ENCODE data around the gene COL23A1. TPM values are rescaled to one million over a fixed set of nuclear protein-coding genes. Genes with fewer than 3 reads are reported as not detected.

COL23A1 gene
- total and polyA plus RNA-seq, 2 experiments from 2014 or later: 4.8 to 8.2 TPM

DNA sequence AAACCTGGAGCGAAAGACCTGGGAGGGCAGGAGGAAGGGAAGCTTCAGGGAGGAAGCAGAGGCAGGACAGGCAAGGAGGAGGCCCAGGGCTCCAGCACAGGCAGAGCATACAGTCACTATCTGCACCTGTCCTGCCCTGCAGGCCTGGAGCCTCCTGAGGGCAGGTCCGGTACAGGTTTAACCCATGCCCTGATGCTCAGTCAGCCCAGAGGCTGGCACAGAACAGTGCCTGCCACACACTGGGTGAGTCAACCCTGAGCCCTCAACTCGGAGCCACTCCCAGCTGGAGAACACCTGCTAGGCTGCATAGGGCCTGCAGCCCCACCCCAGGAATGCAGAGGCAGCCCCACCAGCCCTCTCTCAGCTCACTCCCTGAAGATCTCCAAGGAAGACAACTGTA lies 196.1 kb downstream of the COL23A1 start (continued):
- TF ChIP-seq, protein P1, sequence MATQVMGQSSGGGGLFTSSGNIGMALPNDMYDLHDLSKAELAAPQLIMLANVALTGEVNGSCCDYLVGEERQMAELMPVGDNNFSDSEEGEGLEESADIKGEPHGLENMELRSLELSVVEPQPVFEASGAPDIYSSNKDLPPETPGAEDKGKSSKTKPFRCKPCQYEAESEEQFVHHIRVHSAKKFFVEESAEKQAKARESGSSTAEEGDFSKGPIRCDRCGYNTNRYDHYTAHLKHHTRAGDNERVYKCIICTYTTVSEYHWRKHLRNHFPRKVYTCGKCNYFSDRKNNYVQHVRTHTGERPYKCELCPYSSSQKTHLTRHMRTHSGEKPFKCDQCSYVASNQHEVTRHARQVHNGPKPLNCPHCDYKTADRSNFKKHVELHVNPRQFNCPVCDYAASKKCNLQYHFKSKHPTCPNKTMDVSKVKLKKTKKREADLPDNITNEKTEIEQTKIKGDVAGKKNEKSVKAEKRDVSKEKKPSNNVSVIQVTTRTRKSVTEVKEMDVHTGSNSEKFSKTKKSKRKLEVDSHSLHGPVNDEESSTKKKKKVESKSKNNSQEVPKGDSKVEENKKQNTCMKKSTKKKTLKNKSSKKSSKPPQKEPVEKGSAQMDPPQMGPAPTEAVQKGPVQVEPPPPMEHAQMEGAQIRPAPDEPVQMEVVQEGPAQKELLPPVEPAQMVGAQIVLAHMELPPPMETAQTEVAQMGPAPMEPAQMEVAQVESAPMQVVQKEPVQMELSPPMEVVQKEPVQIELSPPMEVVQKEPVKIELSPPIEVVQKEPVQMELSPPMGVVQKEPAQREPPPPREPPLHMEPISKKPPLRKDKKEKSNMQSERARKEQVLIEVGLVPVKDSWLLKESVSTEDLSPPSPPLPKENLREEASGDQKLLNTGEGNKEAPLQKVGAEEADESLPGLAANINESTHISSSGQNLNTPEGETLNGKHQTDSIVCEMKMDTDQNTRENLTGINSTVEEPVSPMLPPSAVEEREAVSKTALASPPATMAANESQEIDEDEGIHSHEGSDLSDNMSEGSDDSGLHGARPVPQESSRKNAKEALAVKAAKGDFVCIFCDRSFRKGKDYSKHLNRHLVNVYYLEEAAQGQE (IDR thresholded peaks at IDR 0.05; ENCODE audit: unreplicated experiment): no peak
- TF ChIP-seq POLR2AphosphoS5 (IDR thresholded peaks at IDR 0.05; ENCODE audit: low read depth): no peak
- no peak for TF ChIP-seq CREB1 (CRISPR knock-in tag; IDR thresholded peaks at IDR 0.05; ENCODE audit: low read depth)
- no peak for TF ChIP-seq STAT1 (IDR thresholded peaks at IDR 0.05; ENCODE audit: unreplicated experiment)

DNA sequence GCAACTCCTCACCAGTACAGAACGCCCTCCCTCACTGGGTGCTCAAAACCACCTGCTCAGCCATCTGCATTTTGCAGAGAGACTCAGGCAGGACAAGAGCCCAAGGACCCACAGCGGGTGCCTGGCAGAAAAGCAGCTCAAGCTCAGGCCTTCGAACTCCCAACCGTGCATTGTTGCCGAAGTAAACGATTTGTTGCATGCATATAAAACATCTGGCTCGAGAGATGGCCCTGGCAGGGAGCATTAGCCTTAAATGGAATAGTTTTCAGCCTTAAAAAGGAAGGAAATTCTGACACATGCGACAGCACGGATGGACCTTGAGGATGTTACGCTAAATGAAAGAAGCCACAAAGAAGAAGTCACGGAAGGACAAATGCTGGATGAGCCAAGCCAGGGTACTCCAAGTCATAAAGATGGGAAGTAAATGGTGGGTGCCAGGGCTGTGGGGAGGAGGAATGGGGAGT lies 197.2 kb downstream of the COL23A1 start:
- peaks cover 3% of the 10 kb centered on the region for H3K27me3 Mint-ChIP-seq (ENCODE audit: insufficient read depth, low read depth, poor library complexity)
- no peak for ATAC-seq
- TF ChIP-seq POLR2AphosphoS5 (IDR thresholded peaks at IDR 0.05; ENCODE audit: low read depth) (no peak), JUNB (IDR thresholded peaks at IDR 0.05; ENCODE audit: unreplicated experiment) (no peak), STAT1 (IDR thresholded peaks at IDR 0.05; ENCODE audit: unreplicated experiment) (no peak), CREB1 (CRISPR knock-in tag; IDR thresholded peaks at IDR 0.05; ENCODE audit: low read depth) (no peak), EZH2phosphoT487 (IDR thresholded peaks at IDR 0.05; ENCODE audit: unreplicated experiment) (no peak), NANOG (IDR thresholded peaks at IDR 0.05; ENCODE audit: borderline replicate concordance) (no peak), EZH2 (IDR thresholded peaks at IDR 0.05; ENCODE audit: low read depth, unreplicated experiment) (no peak), ZNF331 (CRISPR knock-in tag; IDR thresholded peaks at IDR 0.05; ENCODE audit: low read depth) (no peak), ZNF114 (CRISPR knock-in tag; IDR thresholded peaks at IDR 0.05) (no peak)
- TF ChIP-seq, protein P1 (IDR thresholded peaks at IDR 0.05; ENCODE audit: unreplicated experiment): no peak
- TF ChIP-seq, protein P2, sequence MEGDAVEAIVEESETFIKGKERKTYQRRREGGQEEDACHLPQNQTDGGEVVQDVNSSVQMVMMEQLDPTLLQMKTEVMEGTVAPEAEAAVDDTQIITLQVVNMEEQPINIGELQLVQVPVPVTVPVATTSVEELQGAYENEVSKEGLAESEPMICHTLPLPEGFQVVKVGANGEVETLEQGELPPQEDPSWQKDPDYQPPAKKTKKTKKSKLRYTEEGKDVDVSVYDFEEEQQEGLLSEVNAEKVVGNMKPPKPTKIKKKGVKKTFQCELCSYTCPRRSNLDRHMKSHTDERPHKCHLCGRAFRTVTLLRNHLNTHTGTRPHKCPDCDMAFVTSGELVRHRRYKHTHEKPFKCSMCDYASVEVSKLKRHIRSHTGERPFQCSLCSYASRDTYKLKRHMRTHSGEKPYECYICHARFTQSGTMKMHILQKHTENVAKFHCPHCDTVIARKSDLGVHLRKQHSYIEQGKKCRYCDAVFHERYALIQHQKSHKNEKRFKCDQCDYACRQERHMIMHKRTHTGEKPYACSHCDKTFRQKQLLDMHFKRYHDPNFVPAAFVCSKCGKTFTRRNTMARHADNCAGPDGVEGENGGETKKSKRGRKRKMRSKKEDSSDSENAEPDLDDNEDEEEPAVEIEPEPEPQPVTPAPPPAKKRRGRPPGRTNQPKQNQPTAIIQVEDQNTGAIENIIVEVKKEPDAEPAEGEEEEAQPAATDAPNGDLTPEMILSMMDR (conservative IDR thresholded peaks at IDR 0.05; ENCODE audit: low read depth in 2 of 2): no peak
- TF ChIP-seq, protein P3, sequence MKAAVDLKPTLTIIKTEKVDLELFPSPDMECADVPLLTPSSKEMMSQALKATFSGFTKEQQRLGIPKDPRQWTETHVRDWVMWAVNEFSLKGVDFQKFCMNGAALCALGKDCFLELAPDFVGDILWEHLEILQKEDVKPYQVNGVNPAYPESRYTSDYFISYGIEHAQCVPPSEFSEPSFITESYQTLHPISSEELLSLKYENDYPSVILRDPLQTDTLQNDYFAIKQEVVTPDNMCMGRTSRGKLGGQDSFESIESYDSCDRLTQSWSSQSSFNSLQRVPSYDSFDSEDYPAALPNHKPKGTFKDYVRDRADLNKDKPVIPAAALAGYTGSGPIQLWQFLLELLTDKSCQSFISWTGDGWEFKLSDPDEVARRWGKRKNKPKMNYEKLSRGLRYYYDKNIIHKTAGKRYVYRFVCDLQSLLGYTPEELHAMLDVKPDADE (IDR thresholded peaks at IDR 0.05): no peak

More for the DNA sequence above, 197.2 kb downstream of the COL23A1 start:
- Histone ChIP-seq H4K20me1 (replicated peaks; ENCODE audit: insufficient read depth) (no peaks in the 10 kb centered on the region), H3F3A (replicated peaks; ENCODE audit: low read depth) (no peaks in the 10 kb centered on the region), H3K4me1 (ENCODE audit: insufficient read depth) (no peaks in the 10 kb centered on the region), H3K79me2 (replicated peaks; ENCODE audit: insufficient read depth) (no peaks in the 10 kb centered on the region), H3K4me3 (no peak overlapping the region), H3K36me3 (ENCODE audit: insufficient read depth) (no peaks in the 10 kb centered on the region), H2AFZ (no peak overlapping the region), H3K4me2 (no peak overlapping the region), H3K9me2 (ENCODE audit: insufficient read depth) (no peaks in the 10 kb centered on the region), H3K27me3 (ENCODE audit: insufficient read depth) (no peaks in the 10 kb centered on the region), H3K27ac (ENCODE audit: low read depth) (no peak overlapping the region)
- H3K36me3 Mint-ChIP-seq (ENCODE audit: low read depth): no peaks in the 10 kb centered on the region
- no peak for DNase-seq (ENCODE audit: low spot score)
- peaks cover 19% of the 10 kb centered on the region for H3K4me1 Mint-ChIP-seq
- H3K27ac Mint-ChIP-seq: no peak overlapping the region
- no peak overlapping the region for H3K4me3 Mint-ChIP-seq
- no peaks in the 10 kb centered on the region for H3K9me3 Mint-ChIP-seq

All from GM23338 (cell line).